Measurements from ENCODE around the gene PROCA1. TPM values are rescaled to one million over a fixed set of nuclear protein-coding genes. Genes with fewer than 3 reads are reported as not detected.

The PROCA1 gene
- total RNA-seq (2014; rRNA removed; shearing (Covaris generic)) (4.5 and 11.3 TPM in 2 replicates), total RNA-seq (2022) (4.6 and 5.9 TPM in 2 replicates), Bru-seq, nascent RNA (percentile 35 among the genes with signal in this experiment), BruChase-seq, experiment 1, labeled RNA remaining after a 6-hour chase (percentile 37 among the genes with signal in this experiment), BruChase-seq, experiment 2, labeled RNA remaining after a 2-hour chase (percentile 41 among the genes with signal in this experiment)
- long read RNA-seq, partial matches to known transcripts, result 0 of 3 reads
- long read RNA-seq, other reads (novel, unspliced or antisense), result 2 of 3 reads

- intact Hi-C loops (cut with micrococcal nuclease; ENCODE audit: unreplicated experiment), result no loop called here
- Histone ChIP-seq H2AFZ (ENCODE audit: low read length) (peak within 1 kb of the TSS; percentile 75), H3K4me2 (ENCODE audit: low read length) (peak within 1 kb of the TSS; percentile 79), H3K9me3 (ENCODE audit: low read length) (no peaks in the 10 kb centered on the region), H3K9me2 (ENCODE audit: insufficient read depth, low read length) (no peaks in the 10 kb centered on the region), H3K4me1 (ENCODE audit: insufficient read depth, low read length, poor library complexity, severe bottlenecking) (peaks cover 27% of the 10 kb centered on the region), H3K4me3 (ENCODE audit: low read depth, low read length, poor library complexity, severe bottlenecking) (peak within 1 kb of the TSS; percentile 68), H3K79me2 (ENCODE audit: insufficient read depth, low read depth, low read length) (no peaks in the 10 kb centered on the region), H3K27ac (ENCODE audit: low read depth, low read length, poor library complexity, severe bottlenecking) (peak within 1 kb of the TSS; percentile 27), H4K20me1 (ENCODE audit: insufficient read depth, low read length) (no peaks in the 10 kb centered on the region), H3K36me3 (ENCODE audit: insufficient read depth, low read length) (no peaks in the 10 kb centered on the region)
- BruUV-seq (replicated peaks), result no TSS peak
- ChIA-PET POLR2A (interaction anchor here (0.6 to 1.8 kb wide), 7 partner anchors 8 to 140 kb away, joined by 3 to 18 read pairs (median 4); partner anchors contain the start of genes PIGS, RPL23A, SDF2 and SUPT6H), CTCF (ENCODE audit: unreplicated experiment) (no interaction called here)
- DNase-seq (ENCODE audit: low spot score), result no peak
- TF ChIP-seq, protein P1, sequence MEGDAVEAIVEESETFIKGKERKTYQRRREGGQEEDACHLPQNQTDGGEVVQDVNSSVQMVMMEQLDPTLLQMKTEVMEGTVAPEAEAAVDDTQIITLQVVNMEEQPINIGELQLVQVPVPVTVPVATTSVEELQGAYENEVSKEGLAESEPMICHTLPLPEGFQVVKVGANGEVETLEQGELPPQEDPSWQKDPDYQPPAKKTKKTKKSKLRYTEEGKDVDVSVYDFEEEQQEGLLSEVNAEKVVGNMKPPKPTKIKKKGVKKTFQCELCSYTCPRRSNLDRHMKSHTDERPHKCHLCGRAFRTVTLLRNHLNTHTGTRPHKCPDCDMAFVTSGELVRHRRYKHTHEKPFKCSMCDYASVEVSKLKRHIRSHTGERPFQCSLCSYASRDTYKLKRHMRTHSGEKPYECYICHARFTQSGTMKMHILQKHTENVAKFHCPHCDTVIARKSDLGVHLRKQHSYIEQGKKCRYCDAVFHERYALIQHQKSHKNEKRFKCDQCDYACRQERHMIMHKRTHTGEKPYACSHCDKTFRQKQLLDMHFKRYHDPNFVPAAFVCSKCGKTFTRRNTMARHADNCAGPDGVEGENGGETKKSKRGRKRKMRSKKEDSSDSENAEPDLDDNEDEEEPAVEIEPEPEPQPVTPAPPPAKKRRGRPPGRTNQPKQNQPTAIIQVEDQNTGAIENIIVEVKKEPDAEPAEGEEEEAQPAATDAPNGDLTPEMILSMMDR (conservative IDR thresholded peaks at IDR 0.05; ENCODE audit: low read length), result no peak
- no peak for TF ChIP-seq EZH2phosphoT487 (IDR thresholded peaks at IDR 0.05; ENCODE audit: borderline replicate concordance, low read depth, low read length)
Measured at GRCh38 chr17:28711723-28712031, at the start of gene PROCA1. PROCA1 (minus strand) TSS chr17:28711888; CDS start chr17:28711660, 228 bp downstream.

DNA sequence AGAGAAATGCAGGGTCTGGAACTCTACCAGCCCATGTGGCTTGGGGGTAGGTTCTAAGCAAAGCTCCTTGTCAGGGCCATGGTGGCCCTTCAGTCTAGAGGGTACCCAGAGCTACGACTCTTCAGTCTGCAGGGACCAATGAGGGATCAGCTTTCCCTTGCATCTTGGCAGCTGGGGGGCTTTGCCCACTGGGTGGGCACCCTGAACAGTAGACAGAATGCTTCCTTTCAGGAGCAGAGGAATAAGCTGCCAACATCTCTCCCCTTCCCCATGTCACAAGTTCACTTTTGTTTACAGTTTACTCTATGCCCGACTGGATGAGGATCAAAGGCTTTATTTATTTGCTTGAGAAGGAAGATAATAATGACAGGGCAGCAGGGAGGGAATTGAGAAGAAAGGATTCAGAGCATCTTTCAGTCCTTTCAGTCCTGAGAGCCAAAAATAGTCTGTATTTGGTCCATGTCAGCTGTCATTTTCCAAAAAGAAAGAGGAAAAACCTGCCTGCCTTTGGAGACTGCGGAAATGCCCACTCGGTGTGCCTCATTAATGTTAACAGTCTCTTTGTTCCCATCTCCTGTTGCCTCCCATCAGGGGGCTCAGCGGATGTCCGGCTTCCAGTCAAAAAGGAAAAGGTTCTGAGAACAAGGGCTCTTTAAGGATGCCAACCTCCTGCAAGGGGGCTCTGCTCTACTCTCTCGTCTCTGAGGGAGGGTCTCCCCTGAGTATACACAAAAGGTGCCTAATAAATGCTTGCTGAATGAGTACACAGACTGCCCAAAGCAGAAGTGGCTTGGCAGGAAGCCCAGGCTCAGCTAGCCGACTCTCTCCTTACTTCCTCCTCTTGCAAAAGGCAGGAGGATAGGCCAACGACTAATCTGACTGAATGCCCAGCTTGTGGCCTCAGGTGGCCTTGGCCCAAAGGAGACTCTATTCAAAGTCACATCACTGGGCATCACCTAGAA is 49.2 kb upstream of the PROCA1 start:
- TF ChIP-seq, protein P1 (conservative IDR thresholded peaks at IDR 0.05; ENCODE audit: low read length), result no peak
- TF ChIP-seq EZH2phosphoT487 (IDR thresholded peaks at IDR 0.05; ENCODE audit: borderline replicate concordance, low read depth, low read length), result no peak
- Histone ChIP-seq H3K4me3 (ENCODE audit: low read depth, low read length, poor library complexity, severe bottlenecking) (no peak overlapping the region), H3K36me3 (ENCODE audit: insufficient read depth, low read length) (peaks cover 27% of the 10 kb centered on the region), H3K9me2 (ENCODE audit: insufficient read depth, low read length) (no peaks in the 10 kb centered on the region), H4K20me1 (ENCODE audit: insufficient read depth, low read length) (no peaks in the 10 kb centered on the region), H3K79me2 (ENCODE audit: insufficient read depth, low read depth, low read length) (no peaks in the 10 kb centered on the region), H3K4me1 (ENCODE audit: insufficient read depth, low read length, poor library complexity, severe bottlenecking) (no peaks in the 10 kb centered on the region), H3K27ac (ENCODE audit: low read depth, low read length, poor library complexity, severe bottlenecking) (no peak overlapping the region), H3K4me2 (ENCODE audit: low read length) (no peak overlapping the region), H3K9me3 (ENCODE audit: low read length) (no peaks in the 10 kb centered on the region), H2AFZ (ENCODE audit: low read length) (no peak overlapping the region)
- BruUV-seq (replicated peaks), result no TSS peak
- ChIA-PET POLR2A (interaction anchor here (0.6 to 1.2 kb wide), 2 partner anchors 76 to 133 kb away, joined by 3 to 4 read pairs; no protein-coding TSS in a partner anchor), CTCF (ENCODE audit: unreplicated experiment) (no interaction called here)
- DNase-seq (ENCODE audit: low spot score), result no peak
- intact Hi-C loops (cut with micrococcal nuclease; ENCODE audit: unreplicated experiment), result loop anchor here (5.0 kb wide), 2 partner anchors 34 to 51 kb away; partner anchors contain the start of genes NEK8 and TLCD1

All from OCI-LY7 (cell line).